MM.1S (cell line): ENCODE data around the gene TBC1D21.

ENCODE experiments used
- DNase-seq: peaks from one replicate; pipeline ENCODE4 v3.0.0-alpha.2; 2015
- H2AFZ ChIP-seq: fragments of 300-600 bp; sonication (generic); 2 replicates; pipeline ENCODE4 v1.6.0; 2016; ENCODE audit warnings: antibody characterized with exemption, low read length
- H3F3A ChIP-seq: fragments of 300-600 bp; sonication (generic); 2 replicates; pipeline ENCODE4 v1.6.1; 2016; ENCODE audit warnings: mild to moderate bottlenecking, antibody characterized with exemption, low read length, moderate library complexity, mixed read lengths; ENCODE audit not compliant: insufficient read depth
- H3K27ac ChIP-seq: fragments of 300-600 bp; sonication (generic); 2 replicates; pipeline ENCODE4 v1.5.1; 2016; ENCODE audit warnings: mild to moderate bottlenecking, low read length
- H3K27me3 ChIP-seq: fragments of 300-600 bp; sonication (generic); replicated peaks from 2 replicates; pipeline ENCODE4 v1.6.0; 2016; ENCODE audit warnings: low read length; ENCODE audit not compliant: insufficient read depth
- H3K36me3 ChIP-seq: fragments of 300-600 bp; sonication (generic); replicated peaks from 2 replicates; pipeline ENCODE4 v1.6.1; 2016; ENCODE audit warnings: mild to moderate bottlenecking, low read length, mixed read lengths; ENCODE audit not compliant: insufficient read depth
- H3K4me1 ChIP-seq: fragments of 300-600 bp; sonication (generic); 2 replicates; pipeline ENCODE4 v1.6.1; 2016; ENCODE audit warnings: low read length, mixed read lengths
- H3K4me2 ChIP-seq: fragments of 300-600 bp; sonication (generic); 2 replicates; pipeline ENCODE4 v1.6.0; 2016; ENCODE audit warnings: low read depth, low read length
- H3K4me3 ChIP-seq: fragments of 300-600 bp; sonication (generic); 2 replicates; pipeline ENCODE4 v1.5.1; 2016; ENCODE audit warnings: low read length, mixed read lengths
- H3K79me2 ChIP-seq: fragments of 300-600 bp; sonication (generic); 2 replicates; pipeline ENCODE4 v1.6.1; 2016; ENCODE audit warnings: mixed run types, low read length, mixed read lengths
- H3K9ac ChIP-seq: fragments of 300-600 bp; sonication (generic); 2 replicates; pipeline ENCODE4 v1.6.1; 2016; ENCODE audit warnings: low read length, mixed read lengths
- H3K9me2 ChIP-seq: fragments of 300-600 bp; sonication (generic); replicated peaks from 2 replicates; pipeline ENCODE4 v1.6.1; 2016; ENCODE audit warnings: mild to moderate bottlenecking, low read length, mixed read lengths; ENCODE audit not compliant: insufficient read depth
- H3K9me3 ChIP-seq: fragments of 300-600 bp; sonication (generic); replicated peaks from 2 replicates; pipeline ENCODE4 v1.6.1; 2016; ENCODE audit warnings: mild to moderate bottlenecking, low read length, mixed read lengths; ENCODE audit not compliant: insufficient read depth
- H4K20me1 ChIP-seq: fragments of 300-600 bp; sonication (generic); 2 replicates; pipeline ENCODE4 v1.6.1; 2016; ENCODE audit warnings: mild to moderate bottlenecking, low read length, moderate library complexity, mixed read lengths; ENCODE audit not compliant: insufficient read depth
- CTCF ChIP-seq: fragments of 300-600 bp; sonication (generic); IDR thresholded peaks from 2 replicates; pipeline ENCODE4 v1.5.1; 2016; ENCODE audit warnings: antibody characterized with exemption, low read length, mixed read lengths
- EZH2 ChIP-seq: fragments of 300-600 bp; sonication (generic); optimal IDR thresholded peaks from 2 replicates; pipeline ENCODE3; 2017; ENCODE audit warnings: low read depth, mild to moderate bottlenecking, antibody characterized with exemption, low read length, mixed read lengths
- EZH2phosphoT487 ChIP-seq: fragments of 300-600 bp; sonication (generic); IDR thresholded peaks from 2 replicates; pipeline ENCODE4 v1.6.1; 2018; ENCODE audit warnings: antibody characterized with exemption, low read length

The TBC1D21 gene

GRCh38 chr15:73873456-73873855 lies at the start of gene TBC1D21:
Gene TBC1D21, plus strand, starts transcription at chr15:73873564. Its CDS starts 146 bp downstream, at chr15:73873710.
- H3K79me2 ChIP-seq: no peaks in the 10 kb centered on the region
- no peak within 1 kb of the TSS for H3K4me2 ChIP-seq
- H4K20me1 ChIP-seq: no peaks in the 10 kb centered on the region
- no peaks in the 10 kb centered on the region for H3K36me3 ChIP-seq
- TF ChIP-seq EZH2: no peak
- no peak for TF ChIP-seq EZH2phosphoT487
- TF ChIP-seq CTCF: no peak
- peaks cover 54% of the 10 kb centered on the region for H3K27me3 ChIP-seq
- no peaks in the 10 kb centered on the region for H3K9me3 ChIP-seq
- no peak within 1 kb of the TSS for H2AFZ ChIP-seq
- H3K9me2 ChIP-seq: no peaks in the 10 kb centered on the region
- no peak within 1 kb of the TSS for H3K4me3 ChIP-seq
- H3K9ac ChIP-seq: no peak within 1 kb of the TSS
- H3K4me1 ChIP-seq: no peaks in the 10 kb centered on the region
- no peak for DNase-seq
- H3F3A ChIP-seq: no peaks in the 10 kb centered on the region
- no peak within 1 kb of the TSS for H3K27ac ChIP-seq

- Histone ChIP-seq H3F3A (no peaks in the 10 kb centered on the region), H3K27me3 (peaks cover 9% of the 10 kb centered on the region; the same call in 1 of the 2 replicates), H3K36me3 (no peaks in the 10 kb centered on the region), H3K79me2 (no peaks in the 10 kb centered on the region), H3K4me2 (no peak overlapping the region), H3K9me3 (no peaks in the 10 kb centered on the region), H3K4me3 (no peak overlapping the region), H3K9ac (no peak overlapping the region), H3K9me2 (no peaks in the 10 kb centered on the region), H4K20me1 (no peaks in the 10 kb centered on the region), H3K4me1 (no peaks in the 10 kb centered on the region), H3K27ac (no peak overlapping the region), H2AFZ (no peak overlapping the region)
- DNase-seq: no peak
- TF ChIP-seq EZH2 (no peak), EZH2phosphoT487 (no peak), CTCF (no peak)
Measured at GRCh38 chr15:73826711-73827251, 46.6 kb upstream of the TBC1D21 start.

GRCh38 chr15:73829523-73829922 lies 43.8 kb upstream of the TBC1D21 start:
- H3K27ac ChIP-seq: no peak overlapping the region

GRCh38 chr15:73832657-73833056 lies 40.7 kb upstream of the TBC1D21 start:
- no peak for DNase-seq
- Histone ChIP-seq H3K27me3 (peaks cover 50% of the 10 kb centered on the region), H3K9me3 (no peaks in the 10 kb centered on the region), H3K36me3 (no peaks in the 10 kb centered on the region), H3K9me2 (no peaks in the 10 kb centered on the region), H3F3A (no peaks in the 10 kb centered on the region), H3K79me2 (no peaks in the 10 kb centered on the region), H3K4me3 (no peak overlapping the region), H3K4me2 (no peak overlapping the region), H3K9ac (no peak overlapping the region), H2AFZ (no peak overlapping the region), H3K27ac (no peak overlapping the region), H4K20me1 (no peaks in the 10 kb centered on the region), H3K4me1 (no peaks in the 10 kb centered on the region)
- TF ChIP-seq EZH2phosphoT487 (no peak), CTCF (no peak), EZH2 (no peak)

More at GRCh38 chr15:73829523-73829922, 43.8 kb upstream of the TBC1D21 start:
- Histone ChIP-seq H3K9me3 (no peaks in the 10 kb centered on the region), H3K79me2 (no peaks in the 10 kb centered on the region), H3K4me2 (no peak overlapping the region), H2AFZ (no peak overlapping the region), H3K36me3 (no peaks in the 10 kb centered on the region), H4K20me1 (no peaks in the 10 kb centered on the region), H3F3A (no peaks in the 10 kb centered on the region), H3K27me3 (peaks cover 22% of the 10 kb centered on the region; the same call in 1 of the 2 replicates), H3K4me3 (no peak overlapping the region), H3K9me2 (no peaks in the 10 kb centered on the region), H3K9ac (no peak overlapping the region), H3K4me1 (no peaks in the 10 kb centered on the region)
- DNase-seq: no peak
- TF ChIP-seq EZH2phosphoT487: no peak
